ENCODE measurements around the gene SYT13.

DNA sequence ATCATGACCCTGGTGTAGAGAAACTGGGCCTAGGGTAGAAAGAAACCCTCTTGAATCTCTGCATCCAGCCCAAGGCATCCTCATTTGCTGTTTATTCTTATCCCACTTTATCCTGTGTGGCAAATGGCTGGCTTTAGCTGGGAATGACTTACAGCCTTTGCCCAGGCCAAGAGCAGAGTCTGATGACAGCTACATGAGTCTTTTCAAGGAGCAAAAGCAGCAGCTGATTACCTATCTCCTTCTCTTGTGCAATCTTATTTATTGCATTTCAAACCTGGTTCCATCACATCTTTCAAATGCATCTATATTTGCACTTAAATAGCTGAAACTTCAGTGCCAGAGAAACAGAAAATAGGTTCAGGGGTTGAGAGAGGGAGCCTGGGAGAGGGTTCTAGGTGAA is 26.1 kb downstream of the SYT13 start:
- TF ChIP-seq, protein P1, sequence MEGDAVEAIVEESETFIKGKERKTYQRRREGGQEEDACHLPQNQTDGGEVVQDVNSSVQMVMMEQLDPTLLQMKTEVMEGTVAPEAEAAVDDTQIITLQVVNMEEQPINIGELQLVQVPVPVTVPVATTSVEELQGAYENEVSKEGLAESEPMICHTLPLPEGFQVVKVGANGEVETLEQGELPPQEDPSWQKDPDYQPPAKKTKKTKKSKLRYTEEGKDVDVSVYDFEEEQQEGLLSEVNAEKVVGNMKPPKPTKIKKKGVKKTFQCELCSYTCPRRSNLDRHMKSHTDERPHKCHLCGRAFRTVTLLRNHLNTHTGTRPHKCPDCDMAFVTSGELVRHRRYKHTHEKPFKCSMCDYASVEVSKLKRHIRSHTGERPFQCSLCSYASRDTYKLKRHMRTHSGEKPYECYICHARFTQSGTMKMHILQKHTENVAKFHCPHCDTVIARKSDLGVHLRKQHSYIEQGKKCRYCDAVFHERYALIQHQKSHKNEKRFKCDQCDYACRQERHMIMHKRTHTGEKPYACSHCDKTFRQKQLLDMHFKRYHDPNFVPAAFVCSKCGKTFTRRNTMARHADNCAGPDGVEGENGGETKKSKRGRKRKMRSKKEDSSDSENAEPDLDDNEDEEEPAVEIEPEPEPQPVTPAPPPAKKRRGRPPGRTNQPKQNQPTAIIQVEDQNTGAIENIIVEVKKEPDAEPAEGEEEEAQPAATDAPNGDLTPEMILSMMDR (optimal IDR thresholded peaks at IDR 0.05 in 1 of 3, IDR thresholded peaks at IDR 0.05 in 1 of 3, conservative IDR thresholded peaks at IDR 0.05 in 1 of 3; ENCODE audit: extremely low read depth in 1 of 3, insufficient read depth in 2 of 3, low read length in 3 of 3): no peak
- no peak for TF ChIP-seq EZH2 (IDR thresholded peaks at IDR 0.05; ENCODE audit: low read length)

Data from keratinocyte (primary cell).